A549 treated with GW870086 at 1 μM for 4 hours (cell line): ENCODE measurements around the gene TSPY10. TPM values are rescaled to one million over a fixed set of nuclear protein-coding genes. Genes with fewer than 3 reads are reported as not detected.

Source experiments
- total RNA-seq: library from RNA; stranded (reverse); fragments of 200-300 nt; extraction: Qiagen RNA extraction; gene quantifications from 5 replicates; pipeline ENCODE4 v1.2.3, GENCODE V29; 2022; ENCODE audit warnings: low read depth

TSPY10 gene, protein sequence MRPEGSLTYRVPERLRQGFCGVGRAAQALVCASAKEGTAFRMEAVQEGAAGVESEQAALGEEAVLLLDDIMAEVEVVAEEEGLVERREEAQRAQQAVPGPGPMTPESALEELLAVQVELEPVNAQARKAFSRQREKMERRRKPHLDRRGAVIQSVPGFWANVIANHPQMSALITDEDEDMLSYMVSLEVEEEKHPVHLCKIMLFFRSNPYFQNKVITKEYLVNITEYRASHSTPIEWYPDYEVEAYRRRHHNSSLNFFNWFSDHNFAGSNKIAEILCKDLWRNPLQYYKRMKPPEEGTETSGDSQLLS
- total RNA-seq = not detected in 5 replicates

DNA sequence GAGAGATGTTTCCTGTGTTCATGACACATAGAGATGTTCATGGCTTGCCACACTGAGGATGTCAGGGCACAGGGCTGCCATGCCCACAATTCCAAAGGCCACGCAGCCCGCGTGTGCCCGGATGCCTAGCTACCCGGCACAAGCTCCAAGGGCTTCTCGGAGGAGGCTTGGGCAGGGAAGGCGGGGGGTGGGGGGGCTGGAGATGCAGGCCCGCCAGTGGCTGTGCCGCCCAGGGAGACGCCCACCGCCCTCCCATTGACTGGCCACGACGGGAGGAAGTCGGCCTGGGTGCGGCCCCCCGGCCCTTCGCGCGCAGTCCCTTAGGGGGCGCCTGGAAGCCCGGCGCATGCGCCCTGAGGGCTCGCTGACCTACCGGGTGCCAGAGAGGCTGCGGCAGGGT is at the start of gene TSPY10:
TSPY10 (plus strand) TSS at position 301 of the 400 bp plus-strand sequence; CDS start at position 347, 46 bp downstream.

DNA sequence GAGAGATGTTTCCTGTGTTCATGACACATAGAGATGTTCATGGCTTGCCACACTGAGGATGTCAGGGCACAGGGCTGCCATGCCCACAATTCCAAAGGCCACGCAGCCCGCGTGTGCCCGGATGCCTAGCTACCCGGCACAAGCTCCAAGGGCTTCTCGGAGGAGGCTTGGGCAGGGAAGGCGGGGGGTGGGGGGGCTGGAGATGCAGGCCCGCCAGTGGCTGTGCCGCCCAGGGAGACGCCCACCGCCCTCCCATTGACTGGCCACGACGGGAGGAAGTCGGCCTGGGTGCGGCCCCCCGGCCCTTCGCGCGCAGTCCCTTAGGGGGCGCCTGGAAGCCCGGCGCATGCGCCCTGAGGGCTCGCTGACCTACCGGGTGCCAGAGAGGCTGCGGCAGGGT is 40.7 kb upstream of the TSPY10 start, which contains the start of gene TSPY9:
TSPY9 (plus strand) TSS at position 301 of the 400 bp plus-strand sequence; CDS start at position 347, 46 bp downstream.

Other genes with a start within 250 kb of the TSPY10 start
- not detected in 5 replicates for gene TSPY4, start 190.4 kb upstream of the TSPY10 start, total RNA-seq
- gene TSPY8, start 170.1 kb upstream of the TSPY10 start, total RNA-seq = not detected in 5 replicates
- gene TSPY3, start 129.5 kb upstream of the TSPY10 start, total RNA-seq = not detected in 5 replicates
- not detected in 5 replicates for gene TSPY1, start 60.9 kb upstream of the TSPY10 start, total RNA-seq
- gene TSPY9, start 40.6 kb upstream of the TSPY10 start, total RNA-seq = not detected in 5 replicates